ENCODE results near the gene HJV. TPM values are rescaled to one million over a fixed set of nuclear protein-coding genes. Genes with fewer than 3 reads are reported as not detected.
"Not testable (repeated sequence)": the region's sequence is repeated elsewhere in the genome, so short reads cannot be mapped to it uniquely, and the experiment has no call there.

Gene HJV
- total RNA-seq: not detected

GRCh38 chr1:146021622-146022402 is at the start of gene HJV:
Gene HJV (minus strand): TSS chr1:146021735. CDS start chr1:146020231, 1,504 bp downstream.
- no peak for DNase-seq (ENCODE audit: low spot score)

- not testable (repeated sequence) for DNase-seq (ENCODE audit: low spot score)
Observed at GRCh38 chr1:146059148-146059547, 37.6 kb upstream of the HJV start.

- peak; percentile 82 for DNase-seq (ENCODE audit: low spot score)
Observed at GRCh38 chr1:146051852-146052676, 30.5 kb upstream of the HJV start.

GRCh38 chr1:146051452-146051851 is 29.9 kb upstream of the HJV start:
- no peak for DNase-seq (ENCODE audit: low spot score)

- not testable (repeated sequence) for DNase-seq (ENCODE audit: low spot score)
Observed at GRCh38 chr1:146050652-146050963, 29.1 kb upstream of the HJV start.

- not testable (repeated sequence) for DNase-seq (ENCODE audit: low spot score)
Observed at GRCh38 chr1:146049866-146050651, 28.5 kb upstream of the HJV start.

- no peak for DNase-seq (ENCODE audit: low spot score)
Observed at GRCh38 chr1:146049436-146049835, 27.9 kb upstream of the HJV start.

- DNase-seq (ENCODE audit: low spot score): not testable (repeated sequence)
Observed at GRCh38 chr1:146048514-146049115, 27.1 kb upstream of the HJV start.

- no peak for DNase-seq (ENCODE audit: low spot score)
Observed at GRCh38 chr1:146046664-146047063, 25.1 kb upstream of the HJV start.

GRCh38 chr1:146039844-146040194 is 18.3 kb upstream of the HJV start:
- DNase-seq (ENCODE audit: low spot score): no peak

- DNase-seq (ENCODE audit: low spot score): peak; percentile 84
Observed at GRCh38 chr1:146036965-146037646, 15.6 kb upstream of the HJV start.

- no peak for DNase-seq (ENCODE audit: low spot score)
Observed at GRCh38 chr1:146036241-146036964, 14.9 kb upstream of the HJV start.

- DNase-seq (ENCODE audit: low spot score): no peak
Observed at GRCh38 chr1:146035048-146035423, 13.5 kb upstream of the HJV start.

- no peak for DNase-seq (ENCODE audit: low spot score)
Observed at GRCh38 chr1:146032631-146033219, 11.2 kb upstream of the HJV start.

- DNase-seq (ENCODE audit: low spot score): no peak
Observed at GRCh38 chr1:146031476-146031875, 9.9 kb upstream of the HJV start.

- no peak for DNase-seq (ENCODE audit: low spot score)
Observed at GRCh38 chr1:146029117-146029516, 7.6 kb upstream of the HJV start.

- DNase-seq (ENCODE audit: low spot score): not testable (repeated sequence)
Observed at GRCh38 chr1:146026650-146027049, 5.1 kb upstream of the HJV start.

GRCh38 chr1:146025787-146026495 is 4.4 kb upstream of the HJV start:
- DNase-seq (ENCODE audit: low spot score): not testable (repeated sequence)

GRCh38 chr1:146022403-146023127 is 1.0 kb upstream of the HJV start:
- no peak for DNase-seq (ENCODE audit: low spot score)

All from ureter (tissue), 1 donor.